ENCODE results near the gene SV2B.
A peak's percentile ranks its signal among the peaks of the same experiment; 100 is the strongest.

The SV2B gene

GRCh38 chr15:91214675-91215590 lies 114.9 kb downstream of the SV2B start:
- DNase-seq (ENCODE audit: low read depth): no peak
- no peak overlapping the region for H3K4me3 ChIP-seq (ENCODE audit: control insufficient read depth, low read depth, low read length)
- TF ChIP-seq CTCF (IDR thresholded peaks at IDR 0.05; ENCODE audit: control insufficient read depth, insufficient read depth, low read depth, low read length, missing control alignments): no peak

- no peak for DNase-seq (ENCODE audit: low read depth)
- no peak overlapping the region for H3K4me3 ChIP-seq (ENCODE audit: control insufficient read depth, low read depth, low read length)
- TF ChIP-seq CTCF (IDR thresholded peaks at IDR 0.05; ENCODE audit: control insufficient read depth, insufficient read depth, low read depth, low read length, missing control alignments): no peak
These were observed 115.9 kb downstream of the SV2B start for GRCh38 chr15:91216000-91216399.

- no peak for DNase-seq (ENCODE audit: low read depth)
- H3K4me3 ChIP-seq (ENCODE audit: control insufficient read depth, low read depth, low read length): no peak overlapping the region
- TF ChIP-seq CTCF (IDR thresholded peaks at IDR 0.05; ENCODE audit: control insufficient read depth, insufficient read depth, low read depth, low read length, missing control alignments): no peak
These were observed 119.1 kb downstream of the SV2B start for GRCh38 chr15:91219206-91219605.

- no peak overlapping the region for H3K4me3 ChIP-seq (ENCODE audit: control insufficient read depth, low read depth, low read length)
- TF ChIP-seq CTCF (IDR thresholded peaks at IDR 0.05; ENCODE audit: control insufficient read depth, insufficient read depth, low read depth, low read length, missing control alignments): no peak
- no peak for DNase-seq (ENCODE audit: low read depth)
These were observed 122.0 kb downstream of the SV2B start for GRCh38 chr15:91222052-91222451.

- no peak for DNase-seq (ENCODE audit: low read depth)
- no peak overlapping the region for H3K4me3 ChIP-seq (ENCODE audit: control insufficient read depth, low read depth, low read length)
- TF ChIP-seq CTCF (IDR thresholded peaks at IDR 0.05; ENCODE audit: control insufficient read depth, insufficient read depth, low read depth, low read length, missing control alignments): no peak
These were observed 123.8 kb downstream of the SV2B start for GRCh38 chr15:91223863-91224262.

- H3K4me3 ChIP-seq (ENCODE audit: control insufficient read depth, low read depth, low read length): no peak overlapping the region
- DNase-seq (ENCODE audit: low read depth): no peak
- peak; percentile 67 for TF ChIP-seq CTCF (IDR thresholded peaks at IDR 0.05; ENCODE audit: control insufficient read depth, insufficient read depth, low read depth, low read length, missing control alignments)
These were observed 124.8 kb downstream of the SV2B start for GRCh38 chr15:91224755-91225380.
